Stimulated activated naive CD8-positive, alpha-beta T cell treated with anti-CD3 and anti-CD28 coated beads, Interleukin-15, Interleukin-2, amounts not matched to agents 100 U/mL and 50 U/mL, for 24 hours (primary cell): ENCODE measurements around the gene MTMR3.

Source experiments
- ATAC-seq: fragments of 150-1000 bp; cut with Tn5 transposase; one replicate; pipeline ENCODE4 v1.10.0; 2021
- DNase-seq: peaks from one replicate; pipeline ENCODE4 v3.0.0; 2021

Gene MTMR3

DNA sequence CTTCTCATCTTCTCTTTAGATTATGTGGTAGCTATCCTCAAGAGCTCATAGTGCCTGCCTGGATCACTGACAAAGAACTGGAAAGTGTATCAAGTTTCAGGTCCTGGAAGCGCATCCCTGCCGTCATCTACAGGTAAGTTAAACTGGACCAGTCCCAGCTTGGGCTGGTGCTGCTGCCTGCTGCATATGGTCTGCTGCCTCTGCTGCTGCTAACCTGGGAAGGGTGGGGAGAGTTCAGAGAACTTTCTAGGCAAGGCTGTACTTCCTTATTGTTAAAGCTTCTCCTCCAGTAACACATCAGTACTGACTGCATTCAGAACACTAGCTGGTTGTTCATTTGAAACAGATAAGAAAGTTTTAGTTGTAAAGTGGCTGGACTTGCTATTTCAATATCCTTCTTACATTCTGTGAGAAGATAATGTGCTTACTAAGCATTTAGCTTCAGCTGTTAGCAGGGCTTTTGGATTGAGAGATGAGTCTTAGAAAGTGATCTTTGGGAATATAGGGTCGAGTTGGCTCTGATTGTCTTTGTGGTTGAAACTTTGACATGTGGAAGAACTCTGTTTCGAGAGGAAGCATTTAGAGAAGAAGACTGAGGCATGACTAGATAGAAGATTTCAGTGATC is 120.0 kb downstream of the MTMR3 start:
- ATAC-seq (no peak), DNase-seq (no peak)

DNA sequence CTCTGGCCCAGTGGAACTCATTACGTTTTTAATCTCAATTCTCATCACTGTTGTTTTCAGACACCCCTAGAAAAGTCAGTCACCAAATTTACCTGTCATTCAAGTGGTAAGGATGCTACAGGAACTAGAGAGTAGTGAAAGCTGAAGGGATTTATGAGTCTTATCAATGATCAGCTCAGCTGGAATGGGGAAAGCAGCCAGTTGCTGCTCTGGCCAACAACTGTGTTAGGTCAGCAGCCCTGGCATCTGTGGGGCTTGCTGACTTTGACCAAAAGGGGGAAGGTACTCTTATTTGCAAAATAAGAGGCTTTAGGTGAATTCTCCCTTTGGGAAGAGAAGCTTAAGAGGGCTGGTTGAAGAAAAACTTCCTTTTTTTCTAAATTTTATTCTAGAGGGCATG is 121.1 kb downstream of the MTMR3 start:
- ATAC-seq (no peak), DNase-seq (no peak)

DNA sequence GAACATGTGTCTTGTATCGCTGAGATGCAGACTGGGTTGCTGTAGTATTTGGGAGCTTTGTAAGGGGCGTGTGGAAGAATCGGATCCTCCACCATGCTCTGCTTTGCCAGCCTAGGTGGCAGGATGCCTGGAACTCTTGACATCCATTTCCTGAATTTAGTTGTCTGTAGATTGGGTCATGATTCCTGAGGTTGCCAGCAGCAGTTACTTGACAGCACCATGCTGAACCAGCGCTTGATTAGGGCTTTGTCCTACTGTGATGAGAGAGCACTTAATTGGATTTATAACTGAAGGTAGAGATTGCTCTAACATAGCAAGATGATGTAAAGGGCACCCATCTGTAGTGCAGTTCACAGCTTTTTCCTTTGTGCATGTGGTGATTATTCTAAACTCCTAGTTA is 121.7 kb downstream of the MTMR3 start:
- DNase-seq (no peak), ATAC-seq (no peak)

DNA sequence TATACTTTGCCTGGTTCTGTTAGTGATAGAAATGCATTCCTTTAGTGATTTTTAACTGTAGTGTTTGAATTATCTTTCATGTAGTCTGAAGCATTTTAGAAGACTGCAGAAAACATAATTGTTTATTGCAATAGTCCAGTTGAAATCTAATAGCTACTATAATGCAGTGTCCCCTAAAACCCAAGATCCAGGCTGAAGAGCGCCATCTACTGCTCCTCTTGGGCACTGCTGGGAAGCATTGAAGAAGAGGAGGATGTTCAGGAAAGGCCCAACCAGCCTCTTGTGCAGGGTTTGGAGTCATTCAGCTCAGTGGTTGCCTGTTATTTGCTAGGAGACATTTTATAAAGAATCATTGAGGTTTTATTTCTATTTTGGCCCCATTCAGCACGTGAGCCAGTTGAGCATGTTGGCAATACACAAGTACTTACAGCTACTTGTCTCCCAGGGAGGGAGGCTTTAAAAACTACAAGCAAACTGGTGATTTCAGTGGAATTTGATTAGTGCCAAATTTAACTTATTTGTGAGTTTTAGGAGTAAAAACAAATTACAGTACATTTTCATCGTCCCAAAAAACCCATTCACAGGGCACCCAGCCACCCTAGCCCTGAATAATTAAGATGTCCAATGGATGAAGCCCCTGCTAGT is 122.4 kb downstream of the MTMR3 start:
- ATAC-seq, result peak; percentile 61

DNA sequence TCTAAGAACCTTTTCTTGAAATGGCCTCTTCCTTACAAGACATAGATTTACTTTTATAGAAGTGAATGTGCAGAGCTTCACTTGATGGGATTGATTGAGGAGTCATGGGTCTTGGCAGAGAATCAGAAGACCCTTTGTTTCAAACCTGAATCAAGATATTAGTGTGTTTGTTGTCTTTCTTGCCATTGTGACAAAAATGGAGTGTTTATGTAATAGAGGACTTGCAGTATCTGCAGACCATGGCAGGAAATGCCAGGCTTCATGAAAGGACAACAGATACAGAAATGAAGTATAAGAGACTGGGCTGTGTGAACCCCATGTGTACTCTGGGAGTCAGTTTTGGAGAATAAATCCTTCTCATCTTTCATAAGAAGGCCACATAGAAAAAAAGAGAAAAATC is 124.4 kb downstream of the MTMR3 start:
- DNase-seq (no peak), ATAC-seq (no peak)

More for the DNA sequence above, 122.4 kb downstream of the MTMR3 start:
- peak; percentile 72 for DNase-seq

DNA sequence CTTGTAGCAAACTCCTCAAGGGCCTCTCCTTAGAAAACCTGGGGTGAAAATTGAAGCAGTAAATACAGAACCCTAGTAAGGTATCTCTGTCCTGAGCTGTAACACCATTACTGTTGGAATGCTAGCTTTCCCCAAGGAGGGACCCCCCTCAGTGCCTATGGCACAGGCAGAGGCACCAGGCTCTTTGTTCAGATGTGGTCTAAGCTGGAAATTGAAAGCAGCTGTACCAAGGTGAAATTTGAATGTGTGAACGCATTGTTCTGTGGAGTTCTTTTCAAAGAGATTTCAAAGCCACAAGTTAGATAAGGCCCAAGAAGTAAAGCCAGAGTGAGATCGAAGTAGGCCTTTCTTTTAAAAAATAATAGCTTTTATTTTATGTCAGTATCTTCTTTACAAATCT is 125.4 kb downstream of the MTMR3 start:
- DNase-seq (no peak), ATAC-seq (no peak)

DNA sequence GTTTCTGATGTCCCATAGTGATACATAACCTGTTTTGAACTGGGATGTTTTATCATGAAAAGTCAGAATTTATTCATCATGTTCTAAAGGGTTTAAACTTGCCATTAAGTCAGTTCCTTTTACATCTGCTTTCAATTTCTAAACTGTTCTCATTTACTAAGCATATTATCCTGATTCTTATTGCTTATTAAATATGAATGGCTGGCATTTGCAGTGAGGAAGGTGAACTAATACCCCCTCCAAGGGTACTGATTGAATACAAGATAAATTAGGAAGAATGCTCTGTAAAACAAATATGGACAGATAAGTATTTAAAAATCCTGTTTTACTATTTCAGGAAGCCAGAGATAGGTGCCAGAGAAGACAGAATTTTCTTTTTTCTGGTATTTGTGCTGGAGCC is 126.5 kb downstream of the MTMR3 start:
- DNase-seq (no peak), ATAC-seq (no peak)

DNA sequence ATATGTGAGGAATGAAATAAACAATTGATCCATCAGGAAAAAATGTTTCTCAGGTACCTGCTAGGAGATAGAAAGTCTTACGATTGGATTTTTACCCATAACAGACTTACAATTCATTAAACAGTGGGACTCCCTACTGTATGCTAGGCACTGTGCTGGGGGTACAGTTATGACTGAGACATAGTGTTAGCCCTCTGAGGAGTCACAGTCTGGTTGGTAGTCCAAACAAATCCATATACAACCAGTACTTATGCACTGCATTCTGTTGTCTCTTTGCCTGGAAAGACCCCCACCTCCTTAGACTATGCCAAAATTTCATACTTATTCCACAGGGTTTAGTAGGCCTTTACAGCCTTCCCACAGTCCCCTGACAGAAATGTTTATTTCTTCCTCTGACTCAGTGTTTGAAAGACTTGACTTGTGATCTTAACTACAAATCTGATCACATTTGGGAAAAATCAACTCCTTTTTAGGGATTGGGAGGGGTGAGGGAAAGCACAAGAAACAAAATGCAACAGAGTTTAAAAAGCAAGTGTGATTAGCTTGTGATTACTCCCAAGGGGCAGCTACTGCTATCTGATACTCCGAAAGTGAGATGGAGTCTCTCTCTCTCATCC is 127.9 kb downstream of the MTMR3 start:
- ATAC-seq, result no peak
- DNase-seq, result no peak

DNA sequence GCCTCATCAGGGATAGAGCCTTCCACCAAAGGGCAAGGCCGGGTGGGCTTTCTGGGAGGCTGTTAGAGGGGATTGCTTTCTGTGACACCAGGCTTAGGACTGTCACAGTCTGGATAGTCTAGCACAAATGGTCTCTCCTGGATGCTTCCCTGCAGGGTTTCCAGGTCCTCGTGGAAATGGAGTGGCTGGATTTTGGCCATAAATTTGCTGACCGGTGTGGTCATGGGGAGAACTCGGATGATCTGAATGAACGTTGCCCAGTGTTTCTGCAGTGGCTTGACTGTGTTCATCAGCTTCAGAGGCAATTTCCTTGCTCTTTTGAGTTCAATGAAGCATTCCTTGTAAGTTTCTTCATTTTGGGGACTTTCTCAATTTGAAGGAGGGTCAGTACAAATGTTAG is 130.2 kb downstream of the MTMR3 start:
- ATAC-seq (no peak), DNase-seq (no peak)

DNA sequence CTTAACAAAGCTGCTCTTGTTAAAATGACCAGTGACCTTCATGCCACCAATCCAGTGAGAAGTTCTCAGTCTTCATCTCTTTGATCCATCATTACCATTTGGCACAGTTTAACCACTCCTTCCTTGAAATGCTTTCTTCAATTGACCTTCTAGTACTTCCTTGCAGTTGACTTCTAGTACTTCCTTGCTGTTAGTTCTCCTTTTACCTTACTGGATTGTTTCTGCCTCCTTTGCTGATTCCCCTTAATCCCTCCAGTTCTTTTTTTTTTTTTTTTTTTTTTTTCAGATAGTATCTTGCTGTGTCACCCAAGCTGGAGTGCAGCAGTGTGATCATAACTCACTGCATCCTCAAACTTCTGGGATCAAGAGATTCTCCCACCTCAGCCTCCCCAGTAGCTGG is 131.3 kb downstream of the MTMR3 start:
- DNase-seq, result no peak

DNA sequence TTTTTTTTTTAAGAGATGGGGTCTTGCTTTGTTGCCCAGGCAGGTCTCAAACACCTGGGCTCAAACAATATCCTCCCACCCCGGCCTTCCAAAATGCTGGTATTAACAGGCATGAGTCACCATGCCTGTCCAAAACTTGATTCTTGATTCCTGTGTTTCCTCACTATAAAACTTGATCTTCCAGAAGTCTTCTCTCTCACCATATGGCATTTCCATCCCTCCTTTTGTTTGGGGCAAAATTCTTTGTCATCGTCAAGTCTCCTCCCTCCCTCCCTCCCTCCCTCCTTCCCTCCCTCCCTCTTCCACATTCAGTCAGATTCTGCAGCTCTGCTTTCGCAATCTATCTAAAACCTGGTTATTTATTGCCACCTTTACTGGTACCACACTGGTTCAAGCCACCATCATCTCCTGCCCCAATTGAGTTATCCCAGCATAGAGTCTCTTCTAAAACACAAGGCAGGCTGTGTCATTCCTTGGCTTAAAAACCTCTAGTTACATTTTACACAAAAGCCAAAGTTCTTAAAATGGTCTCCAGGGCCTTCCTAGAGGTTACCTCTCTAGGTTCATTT is 132.3 kb downstream of the MTMR3 start:
- no peak for ATAC-seq
- DNase-seq, result no peak

More for the DNA sequence above, 131.3 kb downstream of the MTMR3 start:
- ATAC-seq, result no peak

DNA sequence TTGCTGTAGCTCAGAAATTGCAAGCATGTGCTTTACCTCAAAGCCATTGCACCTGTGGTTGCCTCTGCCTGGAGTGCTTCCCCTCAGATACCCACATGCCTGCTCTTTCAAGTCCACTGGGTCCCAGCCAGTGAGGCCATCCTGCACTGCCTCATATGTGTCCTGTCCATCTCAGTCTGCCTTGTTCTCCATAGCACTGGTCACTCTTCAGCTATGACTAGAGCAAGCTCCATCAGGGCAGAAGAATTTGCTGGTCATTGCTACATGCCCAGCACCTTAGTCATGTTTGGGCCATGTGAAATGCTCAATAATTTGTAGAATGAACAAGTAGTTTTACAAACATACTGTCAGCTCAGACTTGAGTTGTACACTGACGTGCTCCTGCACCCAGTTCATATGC is 132.9 kb downstream of the MTMR3 start:
- no peak for ATAC-seq
- no peak for DNase-seq

DNA sequence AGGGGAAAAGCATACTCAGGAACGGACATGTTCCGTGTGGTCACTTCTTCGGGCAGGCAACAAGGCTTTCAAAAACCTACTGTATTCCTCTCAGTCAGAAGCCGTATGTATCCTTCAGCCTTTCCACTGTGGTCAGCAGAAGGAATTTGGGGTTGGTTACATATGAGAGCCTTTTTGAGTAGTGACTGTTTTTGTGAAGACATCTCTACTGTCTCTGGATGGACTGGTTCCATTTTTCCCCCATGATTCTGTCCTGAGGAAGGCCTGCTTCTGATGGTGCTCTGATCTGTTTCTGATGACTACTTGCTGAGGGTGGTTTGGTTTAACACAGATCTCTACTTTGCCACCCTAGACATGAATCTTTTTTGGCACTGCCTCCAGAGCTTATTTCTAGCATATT is 133.6 kb downstream of the MTMR3 start:
- ATAC-seq (no peak), DNase-seq (no peak)

DNA sequence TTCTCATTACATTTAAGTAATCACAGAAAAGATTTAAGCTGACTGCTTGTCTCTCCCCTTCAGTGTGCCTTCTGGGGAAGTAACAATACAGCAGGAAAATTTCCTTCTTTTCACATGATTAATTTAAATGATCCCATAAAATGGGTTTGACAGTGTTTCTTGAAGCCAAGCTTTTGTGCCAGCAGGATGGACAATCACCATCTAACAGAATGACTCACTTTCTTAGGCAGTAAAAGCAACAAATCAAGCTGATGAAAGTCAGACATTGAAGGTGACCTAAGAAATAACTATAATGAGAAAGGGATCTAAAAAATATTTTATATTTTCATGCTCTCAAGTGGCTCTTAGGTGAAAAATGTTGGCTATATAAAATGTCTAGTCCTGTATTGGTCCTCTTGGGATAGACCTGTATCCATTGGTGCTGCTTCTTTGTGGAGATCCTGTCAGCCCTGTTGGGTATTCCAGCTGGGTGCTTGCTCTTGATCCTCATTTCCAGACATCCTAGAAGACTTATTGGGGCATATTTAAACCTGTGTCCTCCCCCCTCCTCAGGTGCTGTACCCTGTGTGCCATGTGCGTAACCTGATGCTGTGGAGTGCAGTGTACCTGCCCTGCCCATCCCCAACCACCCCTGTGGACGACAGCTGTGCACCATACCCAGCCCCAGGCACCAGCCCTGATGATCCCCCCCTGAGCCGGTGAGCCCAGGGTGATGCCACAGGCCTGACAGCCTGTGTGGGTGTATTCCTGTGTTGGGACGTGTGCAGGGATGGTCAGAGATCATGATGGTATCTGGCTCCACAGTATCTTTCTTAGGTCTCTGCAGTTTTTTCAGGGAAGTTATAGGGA is 134.6 kb downstream of the MTMR3 start:
- DNase-seq (no peak), ATAC-seq (no peak)

DNA sequence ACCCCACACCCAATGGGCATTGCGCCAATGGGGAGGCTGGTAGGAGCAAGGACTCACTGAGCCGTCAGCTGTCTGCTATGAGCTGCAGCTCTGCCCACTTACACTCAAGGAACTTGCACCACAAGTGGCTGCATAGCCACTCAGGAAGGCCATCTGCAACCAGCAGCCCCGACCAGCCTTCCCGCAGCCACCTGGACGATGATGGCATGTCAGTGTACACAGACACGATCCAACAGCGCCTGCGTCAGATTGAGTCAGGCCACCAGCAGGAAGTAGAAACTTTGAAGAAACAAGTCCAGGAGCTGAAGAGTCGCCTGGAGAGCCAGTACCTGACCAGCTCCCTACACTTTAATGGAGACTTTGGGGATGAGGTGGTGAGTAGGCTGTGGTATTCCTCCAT is 137.5 kb downstream of the MTMR3 start:
- no peak for ATAC-seq
- DNase-seq, result no peak

DNA sequence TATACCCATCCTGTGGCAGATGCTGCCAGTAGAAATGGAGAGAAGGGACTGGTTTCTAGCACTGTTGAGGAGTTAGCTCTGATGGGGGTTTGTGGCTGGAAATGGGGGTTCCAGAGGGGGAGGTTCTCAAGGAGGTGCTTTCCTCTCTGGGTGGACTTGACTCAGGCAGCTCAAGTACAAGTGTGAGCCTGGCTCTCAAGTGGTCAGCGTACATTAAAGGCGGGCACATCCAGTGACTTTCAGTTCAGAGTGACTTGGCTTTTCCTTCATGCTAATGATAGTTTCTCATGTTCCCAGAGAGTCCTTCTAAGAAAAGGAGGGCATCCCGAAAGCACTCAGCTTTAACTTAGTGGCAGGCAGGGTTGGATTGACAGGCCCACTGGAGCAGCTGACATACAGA is 138.4 kb downstream of the MTMR3 start:
- ATAC-seq (no peak), DNase-seq (no peak)

DNA sequence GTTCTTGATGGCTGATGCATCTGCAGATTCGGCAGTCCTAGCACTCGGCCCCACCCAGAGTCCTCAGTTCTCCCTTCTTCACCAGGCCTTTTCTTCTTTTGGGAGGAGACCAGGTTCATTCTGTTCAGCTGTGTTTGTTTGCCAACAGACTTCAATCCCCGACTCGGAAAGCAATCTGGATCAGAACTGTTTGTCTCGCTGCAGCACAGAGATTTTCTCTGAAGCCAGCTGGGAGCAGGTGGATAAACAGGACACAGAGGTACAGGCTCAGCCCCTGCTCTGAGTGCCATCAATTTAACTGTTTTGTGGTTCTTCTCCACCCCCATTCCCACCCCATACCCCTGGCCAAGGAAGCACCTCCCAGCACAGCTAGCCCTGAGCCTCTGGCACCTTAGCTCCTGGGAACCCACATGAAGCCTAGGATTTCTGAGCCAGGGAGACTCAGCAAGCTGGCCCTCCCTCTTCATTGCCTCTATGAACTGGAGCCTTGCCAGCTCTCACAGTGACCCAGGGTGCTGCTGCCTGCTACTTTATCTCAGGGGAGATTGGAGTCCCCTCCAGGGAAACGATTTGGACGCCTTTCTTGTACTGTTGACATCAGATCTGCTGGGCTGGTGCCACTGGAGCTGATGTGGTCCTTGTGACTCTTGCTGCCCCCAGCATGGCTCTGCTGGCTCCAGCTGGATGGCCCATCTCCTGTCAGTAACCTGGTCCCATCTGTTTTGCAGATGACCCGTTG is 139.1 kb downstream of the MTMR3 start:
- ATAC-seq, result no peak
- no peak for DNase-seq

DNA sequence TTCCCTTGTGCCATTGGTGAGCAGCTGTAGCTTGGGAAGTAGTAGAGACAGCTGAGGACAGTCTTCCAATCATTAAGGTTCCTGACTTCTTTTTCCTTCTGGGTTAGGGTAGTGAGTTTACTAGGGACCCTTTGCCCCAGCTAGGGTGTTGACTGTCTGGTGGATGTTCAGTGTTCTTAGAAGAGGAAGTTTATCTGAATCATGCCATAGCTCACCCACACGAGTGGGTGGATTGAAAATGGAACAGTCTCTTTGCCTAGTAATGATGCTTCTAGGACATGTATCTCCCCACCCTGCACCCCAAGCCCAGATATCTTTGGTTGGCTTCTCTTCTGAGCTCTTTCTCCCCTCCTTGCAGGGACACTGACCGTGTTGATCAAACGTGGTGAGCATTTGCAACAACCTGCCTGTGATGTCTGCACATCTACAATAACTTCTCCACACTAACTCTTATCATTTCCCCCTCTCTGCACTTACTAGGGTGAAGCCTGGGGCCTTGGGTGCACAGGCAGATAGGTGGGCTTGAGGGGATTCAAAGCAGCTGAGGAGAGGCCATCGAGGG is 140.2 kb downstream of the MTMR3 start:
- ATAC-seq, result peak; percentile 60
- no peak for DNase-seq

DNA sequence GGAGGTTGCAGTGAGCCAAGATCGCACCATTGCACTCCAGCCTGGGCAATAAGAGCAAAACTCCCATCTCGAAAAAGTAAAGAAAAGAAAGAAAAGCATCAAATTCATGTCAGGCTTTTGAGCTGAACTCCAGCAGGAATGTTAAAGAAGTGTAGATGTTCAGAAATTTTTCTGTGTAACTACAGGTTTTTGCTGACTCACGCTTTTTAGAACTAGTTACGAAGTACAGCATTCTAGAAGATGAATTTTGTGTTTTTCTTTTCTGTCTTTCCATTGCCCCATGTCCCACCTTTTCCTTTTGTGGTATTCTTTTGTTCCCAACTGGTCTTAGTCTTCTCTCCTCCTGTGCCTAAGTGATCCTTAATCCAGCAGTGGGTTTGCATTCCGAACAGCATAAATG is 141.3 kb downstream of the MTMR3 start:
- no peak for DNase-seq
- ATAC-seq, result no peak

DNA sequence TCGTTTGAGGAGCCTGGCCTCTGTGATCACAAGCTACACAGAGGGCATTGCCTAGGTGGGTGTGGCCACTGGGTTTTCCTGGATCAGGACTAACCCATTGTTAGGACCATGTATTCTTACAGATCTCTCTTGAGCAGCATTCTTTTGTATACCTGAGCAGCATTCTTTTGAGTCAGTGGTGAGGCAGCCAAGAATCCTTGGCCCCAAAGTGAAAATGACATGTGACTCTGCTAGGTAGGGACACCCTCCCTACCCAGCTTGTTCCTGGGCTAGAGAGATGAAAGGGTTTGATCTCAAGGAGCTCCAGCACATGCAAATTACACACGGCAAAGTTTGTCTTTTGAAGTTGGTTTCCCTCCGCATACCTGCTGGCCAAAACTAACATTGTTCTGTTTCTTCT is 142.2 kb downstream of the MTMR3 start:
- no peak for ATAC-seq
- DNase-seq, result no peak

DNA sequence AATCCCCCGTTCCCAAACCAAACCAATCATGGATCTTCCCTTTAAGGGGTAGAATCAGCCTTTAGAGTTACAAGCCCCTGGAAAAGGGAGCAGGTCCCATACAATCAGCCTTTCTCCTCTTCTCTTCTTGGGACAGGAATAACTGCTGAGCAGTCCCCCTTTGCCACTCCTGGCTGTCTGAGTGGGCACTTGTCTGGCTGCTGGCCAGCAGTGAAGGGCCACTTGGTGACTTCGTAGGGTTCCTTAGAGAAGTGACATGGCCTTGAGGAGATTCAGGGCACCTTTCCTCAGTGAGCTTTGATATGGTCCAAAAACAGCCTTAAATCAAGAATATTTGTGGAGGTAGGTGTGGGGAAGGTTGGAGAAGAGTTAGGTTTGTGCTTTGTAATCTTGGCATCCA is 143.8 kb downstream of the MTMR3 start:
- ATAC-seq, result no peak
- DNase-seq, result no peak

DNA sequence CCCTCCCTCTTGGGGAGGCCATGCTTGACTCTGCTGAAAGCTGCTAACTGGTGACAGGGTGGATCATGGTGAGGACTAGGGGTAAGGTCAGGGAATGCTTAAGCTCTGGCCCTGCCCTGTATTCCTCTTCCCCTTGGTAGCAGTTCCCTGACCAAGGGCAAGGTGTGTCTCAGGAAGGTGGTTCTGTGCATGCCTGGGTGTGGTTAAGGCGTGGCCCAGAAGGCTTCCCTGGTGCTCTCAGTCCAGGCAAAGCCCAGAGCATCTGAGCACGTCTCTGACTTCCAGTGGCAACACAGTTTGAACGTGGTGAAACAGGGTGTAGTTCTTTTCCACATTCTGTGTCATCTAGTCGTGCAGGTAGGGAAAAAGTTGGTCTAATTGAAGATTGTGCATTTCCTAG is 144.2 kb downstream of the MTMR3 start:
- ATAC-seq (no peak), DNase-seq (no peak)
